Naive thymus-derived CD8-positive, alpha-beta T cell (primary cell): ENCODE results near the gene PPP1R12A. TPM values are rescaled to one million over a fixed set of nuclear protein-coding genes. Genes with fewer than 3 reads are reported as not detected.

Experiments
- ATAC-seq, 2 donors: fragments of 150-1000 bp; cut with Tn5 transposase in 1 of 2; sonication (Bioruptor Pico), chemical (Tn5 transposase) in 1 of 2; 1 replicate in 1 of 2; 2 replicates in 1 of 2; pipeline ENCODE4 v1.10.0; 2021; ENCODE audit warnings: mild to moderate bottlenecking in 2 of 2, moderate library complexity in 2 of 2
- POLR2A ChIA-PET: fragments of 350-600 bp; sonication (Branson Sonifier 250); formaldehyde crosslinking; loops from one replicate; lab custom pipeline; 2021; ENCODE audit warnings: antibody characterized with exemption; lab: Charles Lee
- DNase-seq, 10 donors: peaks; one replicate each; pipeline versions ENCODE4 v3.0.0 to v3.0.0-alpha.2; 2020 to 2022
- H3K27ac Mint-ChIP-seq, 10 donors: one replicate each; pipeline ENCODE4 v1.8.0; 2020 to 2022; ENCODE audit warnings: mild to moderate bottlenecking in 10 of 10, mixed read lengths in 10 of 10, moderate library complexity in 4 of 10, inconsistent platforms in 1 of 10
- H3K27me3 Mint-ChIP-seq, 5 donors: one replicate each; pipeline ENCODE4 v1.8.0; 2021 to 2022; ENCODE audit warnings: mixed read lengths in 5 of 5
- H3K36me3 Mint-ChIP-seq, 3 donors: one replicate each; pipeline ENCODE4 v1.8.0; 2020 to 2022; ENCODE audit warnings: mixed read lengths in 3 of 3, mild to moderate bottlenecking in 2 of 3, inconsistent platforms in 1 of 3
- H3K4me1 Mint-ChIP-seq, 4 donors: one replicate each; pipeline ENCODE4 v1.8.0; 2021 to 2022; ENCODE audit warnings: mixed read lengths in 4 of 4
- H3K4me3 Mint-ChIP-seq, 10 donors: one replicate each; pipeline ENCODE4 v1.8.0; 2020 to 2022; ENCODE audit warnings: mild to moderate bottlenecking in 10 of 10, mixed read lengths in 10 of 10, moderate library complexity in 6 of 10, inconsistent platforms in 1 of 10
- H3K9me3 Mint-ChIP-seq, 9 donors: one replicate each; pipeline ENCODE4 v1.8.0; 2020 to 2022; ENCODE audit warnings: mixed read lengths in 9 of 9, mild to moderate bottlenecking in 3 of 9, inconsistent platforms in 1 of 9, moderate library complexity in 1 of 9
- polyA plus RNA-seq, 3 donors: library from polyadenylated mRNA; unstranded; fragments of 300-500 nt; fragmentation: Illumina TruSeq; gene quantifications; one replicate each; pipeline ENCODE4 v1.2.3, GENCODE V29; 2021
- total RNA-seq, 8 experiments: library from RNA in 2 of 8; stranded (reverse) in 2 of 8; gene quantifications; one replicate each; pipeline ENCODE4 v1.2.3 and lab custom pipeline; 2021 to 2026

PPP1R12A gene
- total and polyA plus RNA-seq, 5 experiments from 2014 or later = 75.4 to 133 (median 84.9) TPM

DNA sequence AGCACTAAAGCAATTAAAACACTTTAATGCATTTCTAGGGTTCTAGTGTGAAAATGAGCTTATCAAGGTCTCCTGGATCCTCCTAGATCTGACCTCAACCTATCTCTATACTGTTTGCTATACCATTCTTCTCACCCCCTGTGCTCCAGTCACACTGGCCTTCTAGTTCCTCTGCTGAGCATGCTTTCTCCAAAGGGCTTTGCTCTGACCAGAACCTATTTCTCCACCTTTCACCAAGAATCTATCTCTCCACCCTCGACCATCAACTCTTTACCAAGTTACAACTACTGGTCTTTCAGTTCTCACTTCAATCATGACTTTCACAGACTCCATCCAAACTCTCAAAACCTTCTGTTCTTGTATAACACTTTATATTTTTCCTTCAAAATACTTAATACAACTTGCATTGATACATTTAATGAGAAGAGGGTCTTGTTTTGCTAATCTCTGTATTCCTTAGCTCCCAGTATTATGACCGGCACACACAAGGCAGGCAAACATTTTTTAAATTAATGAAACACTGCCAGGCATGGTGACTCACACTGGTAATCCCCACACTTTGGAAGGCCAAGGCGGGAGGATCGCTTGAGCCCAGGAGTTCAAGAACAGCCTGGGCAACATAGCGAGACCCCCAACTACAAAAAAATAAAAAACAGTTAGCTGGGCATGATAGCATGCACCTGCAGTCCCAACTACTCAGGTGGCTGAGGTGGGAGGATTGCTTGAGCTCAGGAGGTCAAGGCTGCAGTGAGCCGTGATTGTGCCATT, 22.8 kb downstream of the PPP1R12A start:
- Mint-ChIP-seq H3K9me3 (no peaks in the 10 kb centered on the region), H3K4me1 (peaks cover 39 to 87% (median 68%) of the 10 kb centered on the region in 4 donors), H3K36me3 (peaks cover 0 to 14% (median 3%) of the 10 kb centered on the region in 3 donors), H3K27ac (peak overlapping the region in 8 of 10 donors; percentile 1 to 47 (median 22)), H3K4me3 (peak overlapping the region in 6 of 10 donors; percentile 0 to 46 (median 12)), H3K27me3 (no peaks in the 10 kb centered on the region)
- POLR2A ChIA-PET = no interaction called here
- DNase-seq (no peak), ATAC-seq (no peak)

- ATAC-seq (no peak), DNase-seq (no peak)
- POLR2A ChIA-PET = no interaction called here
- H3K27me3 Mint-ChIP-seq = no peaks in the 10 kb centered on the region
- peak overlapping the region in 1 of 10 donors; percentile 55 for H3K27ac Mint-ChIP-seq
- peaks cover 0 to 7% (median 3%) of the 10 kb centered on the region in 3 donors for H3K36me3 Mint-ChIP-seq
- peaks cover 24 to 83% (median 61%) of the 10 kb centered on the region in 4 donors for H3K4me1 Mint-ChIP-seq
- no peaks in the 10 kb centered on the region for H3K9me3 Mint-ChIP-seq
- H3K4me3 Mint-ChIP-seq = no peak overlapping the region
Observed at GRCh38 chr12:79908366-79908765, 26.5 kb downstream of the PPP1R12A start.

- no peaks in the 10 kb centered on the region for H3K9me3 Mint-ChIP-seq
- no peak for DNase-seq
- ATAC-seq = no peak
- peaks cover 0 to 9% (median 3%) of the 10 kb centered on the region in 3 donors for H3K36me3 Mint-ChIP-seq
- peaks cover 35 to 83% (median 72%) of the 10 kb centered on the region in 4 donors for H3K4me1 Mint-ChIP-seq
- H3K27me3 Mint-ChIP-seq = no peaks in the 10 kb centered on the region
- peak overlapping the region in 2 of 10 donors; percentile 14 to 16 for H3K27ac Mint-ChIP-seq
- H3K4me3 Mint-ChIP-seq = no peak overlapping the region
- POLR2A ChIA-PET = no interaction called here
Observed at GRCh38 chr12:79901506-79901905, 33.4 kb downstream of the PPP1R12A start.

DNA sequence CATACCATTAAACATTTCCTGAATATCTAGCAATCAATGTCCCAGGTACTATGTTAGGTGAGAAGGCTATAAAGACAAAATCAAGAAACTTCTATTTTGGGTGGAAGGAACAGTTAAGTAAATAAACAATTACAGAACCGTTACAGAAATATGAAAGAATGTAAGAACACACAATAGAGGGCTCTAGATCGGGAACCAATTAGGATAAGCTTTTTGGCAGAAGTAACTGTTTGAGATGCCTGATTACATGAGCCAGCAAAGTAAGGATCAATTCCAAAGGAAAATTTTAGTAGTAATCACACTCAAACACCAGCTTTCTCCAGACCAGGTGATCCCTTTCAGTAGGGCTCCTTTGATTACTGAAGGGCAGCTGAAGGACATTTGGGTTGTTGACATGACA, 33.9 kb downstream of the PPP1R12A start:
- ATAC-seq (no peak), DNase-seq (no peak)
- Mint-ChIP-seq H3K27ac (peak overlapping the region in 2 of 10 donors; percentile 13 to 19), H3K9me3 (no peaks in the 10 kb centered on the region), H3K36me3 (peaks cover 0 to 9% (median 3%) of the 10 kb centered on the region in 3 donors), H3K4me3 (no peak overlapping the region), H3K27me3 (no peaks in the 10 kb centered on the region), H3K4me1 (peaks cover 35 to 86% (median 77%) of the 10 kb centered on the region in 4 donors)
- POLR2A ChIA-PET = no interaction called here

DNA sequence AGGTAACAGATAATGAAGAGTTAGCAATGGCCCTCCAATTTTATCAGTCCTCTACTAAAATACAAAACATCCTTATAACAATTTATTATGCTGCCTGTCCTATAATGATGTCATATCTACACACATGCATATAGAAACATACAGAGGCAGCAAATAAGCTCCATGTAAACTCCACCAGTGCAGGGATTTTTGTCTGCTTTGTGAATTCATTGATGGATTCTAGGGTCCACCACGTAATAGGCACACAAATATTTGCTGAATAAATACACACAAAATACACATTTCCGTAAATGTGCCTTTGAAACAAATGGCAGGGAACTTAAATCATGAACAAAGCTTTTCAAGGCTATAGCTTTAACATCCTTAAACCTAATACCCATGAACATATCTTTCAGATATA, 34.7 kb downstream of the PPP1R12A start:
- Mint-ChIP-seq H3K4me1 (peaks cover 37 to 86% (median 79%) of the 10 kb centered on the region in 4 donors), H3K36me3 (peaks cover 0 to 9% (median 3%) of the 10 kb centered on the region in 3 donors), H3K4me3 (no peak overlapping the region), H3K9me3 (no peaks in the 10 kb centered on the region), H3K27me3 (no peaks in the 10 kb centered on the region), H3K27ac (no peak overlapping the region)
- POLR2A ChIA-PET = no interaction called here
- DNase-seq = no peak
- ATAC-seq = no peak

DNA sequence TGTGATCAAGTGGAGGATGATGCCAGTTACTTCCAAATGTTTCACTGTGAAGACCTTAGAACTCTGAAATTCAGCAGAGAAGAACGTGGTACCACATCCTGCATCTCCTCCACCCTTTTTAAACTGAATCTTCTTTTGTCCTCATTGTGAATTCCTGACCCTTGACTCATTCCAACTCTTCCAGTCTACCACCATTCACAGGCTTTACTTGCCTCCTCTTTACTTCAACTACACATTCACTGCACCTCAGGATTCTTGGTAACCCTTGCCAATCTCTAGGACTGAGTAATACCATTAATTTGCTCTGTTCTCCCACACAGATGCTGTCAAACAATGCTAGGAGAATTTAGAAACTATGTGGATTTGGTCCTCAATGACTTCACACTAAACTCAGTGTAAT, 37.3 kb downstream of the PPP1R12A start:
- POLR2A ChIA-PET = no interaction called here
- H3K27me3 Mint-ChIP-seq = no peaks in the 10 kb centered on the region
- no peaks in the 10 kb centered on the region for H3K9me3 Mint-ChIP-seq
- H3K4me3 Mint-ChIP-seq = peak overlapping the region in 4 of 10 donors; percentile 0 to 8 (median 2)
- peaks cover 0 to 9% (median 3%) of the 10 kb centered on the region in 3 donors for H3K36me3 Mint-ChIP-seq
- peak overlapping the region in 5 of 10 donors; percentile 1 to 70 (median 19) for H3K27ac Mint-ChIP-seq
- ATAC-seq = no peak
- DNase-seq = no peak
- H3K4me1 Mint-ChIP-seq = peaks cover 34 to 82% (median 78%) of the 10 kb centered on the region in 4 donors

GRCh38 chr12:79895804-79896203, 39.1 kb downstream of the PPP1R12A start:
- Mint-ChIP-seq H3K27me3 (no peaks in the 10 kb centered on the region), H3K36me3 (peaks cover 0 to 11% (median 4%) of the 10 kb centered on the region in 3 donors), H3K27ac (peak overlapping the region in 2 of 10 donors; percentile 24 to 71), H3K4me3 (no peak overlapping the region), H3K4me1 (peaks cover 32 to 84% (median 78%) of the 10 kb centered on the region in 4 donors), H3K9me3 (no peaks in the 10 kb centered on the region)
- POLR2A ChIA-PET = no interaction called here
- ATAC-seq (no peak), DNase-seq (no peak)

DNA sequence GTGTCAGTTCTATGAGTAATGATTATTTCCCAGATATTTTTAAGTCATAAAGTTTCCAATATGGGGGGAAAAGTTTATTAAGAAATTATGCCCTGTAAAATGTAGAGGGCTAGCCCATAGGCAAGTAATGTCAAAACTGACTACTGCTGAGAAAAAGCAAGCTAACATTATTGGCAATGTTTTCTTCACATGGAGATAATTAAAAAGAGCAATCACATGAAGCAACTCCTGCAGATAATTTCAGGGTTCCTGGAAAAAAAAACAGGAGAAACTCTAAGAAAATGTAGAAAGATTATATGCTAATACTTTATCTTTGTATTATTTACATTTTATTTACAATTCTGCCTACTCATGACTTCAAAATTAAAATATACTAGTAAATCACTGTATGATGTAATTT, 39.8 kb downstream of the PPP1R12A start:
- no peaks in the 10 kb centered on the region for H3K9me3 Mint-ChIP-seq
- no peak for DNase-seq
- H3K4me1 Mint-ChIP-seq = peaks cover 34 to 88% (median 75%) of the 10 kb centered on the region in 4 donors
- H3K27me3 Mint-ChIP-seq = no peaks in the 10 kb centered on the region
- ATAC-seq = no peak
- POLR2A ChIA-PET = no interaction called here
- H3K36me3 Mint-ChIP-seq = peaks cover 0 to 6% (median 4%) of the 10 kb centered on the region in 3 donors
- peak overlapping the region in 1 of 10 donors; percentile 71 for H3K27ac Mint-ChIP-seq
- no peak overlapping the region for H3K4me3 Mint-ChIP-seq

- no peak overlapping the region for H3K4me3 Mint-ChIP-seq
- POLR2A ChIA-PET = no interaction called here
- H3K4me1 Mint-ChIP-seq = peaks cover 27 to 87% (median 78%) of the 10 kb centered on the region in 4 donors
- DNase-seq (no peak), ATAC-seq (no peak)
- no peaks in the 10 kb centered on the region for H3K9me3 Mint-ChIP-seq
- no peaks in the 10 kb centered on the region for H3K27me3 Mint-ChIP-seq
- peak overlapping the region in 2 of 10 donors; percentile 13 to 58 for H3K27ac Mint-ChIP-seq
- peaks cover 0 to 6% (median 4%) of the 10 kb centered on the region in 3 donors for H3K36me3 Mint-ChIP-seq
Observed at GRCh38 chr12:79891506-79892162, 43.3 kb downstream of the PPP1R12A start.

DNA sequence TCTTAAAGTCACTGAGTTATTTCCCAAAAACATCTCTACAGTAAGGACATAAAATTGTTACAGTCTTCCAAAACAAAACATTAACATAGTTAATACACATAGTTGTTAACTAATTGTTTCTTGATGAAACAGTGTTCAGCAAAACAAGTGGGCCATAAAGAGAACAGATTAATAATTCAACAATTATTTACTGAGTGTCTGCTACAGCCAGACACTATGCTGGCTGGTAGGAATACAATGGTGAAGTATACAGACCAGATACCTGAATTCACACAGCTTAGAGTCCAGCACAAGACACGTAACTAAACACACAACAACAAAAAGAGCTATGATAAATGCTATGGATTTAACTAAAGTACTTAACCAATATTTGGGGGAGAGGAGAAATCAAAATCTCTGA, 47.0 kb downstream of the PPP1R12A start:
- H3K4me1 Mint-ChIP-seq = peaks cover 25 to 84% (median 67%) of the 10 kb centered on the region in 4 donors
- ATAC-seq = no peak
- peak overlapping the region in 4 of 10 donors; percentile 7 to 76 (median 22) for H3K27ac Mint-ChIP-seq
- H3K9me3 Mint-ChIP-seq = no peaks in the 10 kb centered on the region
- H3K27me3 Mint-ChIP-seq = no peaks in the 10 kb centered on the region
- DNase-seq = no peak
- POLR2A ChIA-PET = no interaction called here
- no peak overlapping the region for H3K4me3 Mint-ChIP-seq
- H3K36me3 Mint-ChIP-seq = peaks cover 0 to 6% (median 4%) of the 10 kb centered on the region in 3 donors

DNA sequence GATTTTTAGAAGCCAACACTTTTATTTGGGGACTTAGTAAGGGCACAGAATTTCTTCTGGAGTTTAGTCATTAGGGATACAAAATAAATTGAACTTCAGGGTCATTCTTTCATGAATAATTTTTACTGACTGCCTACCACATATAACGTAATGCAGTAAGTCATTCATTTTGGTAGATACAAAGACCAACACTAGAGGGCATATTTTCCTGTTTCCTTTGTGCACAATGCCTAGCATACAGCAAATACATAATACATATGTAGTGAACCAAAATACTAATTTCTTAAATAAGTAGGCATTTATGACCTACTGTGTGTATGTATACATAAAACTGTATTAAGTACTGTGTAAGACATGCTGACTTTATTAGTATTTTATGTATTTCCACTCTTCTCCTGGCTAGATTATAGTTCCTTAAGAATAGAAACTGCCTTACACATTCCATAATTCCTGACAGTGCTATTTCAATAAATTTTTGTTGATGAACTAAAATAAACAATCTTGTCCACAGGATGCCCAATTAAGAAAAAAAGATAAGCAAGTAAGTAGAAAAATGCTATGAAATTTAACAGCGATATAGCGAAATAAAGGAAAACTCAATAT, 47.9 kb downstream of the PPP1R12A start:
- Mint-ChIP-seq H3K4me3 (no peak overlapping the region), H3K27ac (peak overlapping the region in 1 of 10 donors; percentile 0), H3K9me3 (no peaks in the 10 kb centered on the region), H3K27me3 (no peaks in the 10 kb centered on the region), H3K4me1 (peaks cover 31 to 89% (median 73%) of the 10 kb centered on the region in 4 donors), H3K36me3 (peaks cover 0 to 4% (median 4%) of the 10 kb centered on the region in 3 donors)
- DNase-seq (peak in 4 of 10 donors; percentile 8 to 47 (median 46)), ATAC-seq (peak; percentile 77 to 79)
- POLR2A ChIA-PET = no interaction called here

DNA sequence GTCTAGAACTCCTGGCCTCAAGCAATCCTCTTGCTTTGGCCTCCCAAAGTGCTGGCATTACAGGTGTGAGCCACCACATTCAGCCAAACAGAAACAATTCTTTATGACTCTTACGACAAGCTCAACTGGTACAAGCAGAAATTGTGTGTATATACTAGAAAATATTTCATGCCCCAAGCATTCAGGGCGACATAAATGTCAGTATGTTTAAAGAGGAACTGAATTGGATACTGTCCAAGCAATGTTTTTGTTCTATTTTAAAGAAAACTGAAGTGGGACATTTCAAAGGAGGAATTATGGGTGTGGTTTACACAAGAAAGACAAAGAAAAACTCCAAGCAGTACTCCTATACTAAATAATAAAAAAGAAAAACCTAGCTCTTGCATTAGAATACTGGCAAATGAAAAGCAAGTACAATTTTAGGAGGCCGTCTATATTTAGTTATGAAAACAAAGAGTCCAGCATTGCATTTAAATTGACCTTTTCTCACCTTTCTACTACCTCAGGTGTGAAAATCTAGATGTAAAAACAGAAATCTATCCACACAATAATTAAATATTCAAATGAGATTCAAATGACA, 48.9 kb downstream of the PPP1R12A start:
- ATAC-seq = no peak
- Mint-ChIP-seq H3K4me3 (no peak overlapping the region), H3K27me3 (no peaks in the 10 kb centered on the region), H3K4me1 (peaks cover 33 to 90% (median 74%) of the 10 kb centered on the region in 4 donors), H3K27ac (no peak overlapping the region), H3K9me3 (no peaks in the 10 kb centered on the region), H3K36me3 (peaks cover 0 to 3% (median 0%) of the 10 kb centered on the region in 3 donors)
- no peak for DNase-seq
- POLR2A ChIA-PET = no interaction called here
